ENCODE measurements around the gene CLTC. TPM values are rescaled to one million over a fixed set of nuclear protein-coding genes. Genes with fewer than 3 reads are reported as not detected.
"Not testable (repeated sequence)": the region's sequence is repeated elsewhere in the genome, so short reads cannot be mapped to it uniquely, and the experiment has no call there.

Gene CLTC
- 10 to 100 TPM; 87.7 to 89.3 TPM for total RNA-seq
- total RNA-seq, result 174 to 316 reads per million in 2 donors

- H3K4me1 Mint-ChIP-seq, result peaks cover 29% of the 10 kb centered on the region
- ATAC-seq, result peak; percentile 89
These were observed at the start of gene CLTC for GRCh38 chr17:59619298-59620063. CLTC (plus strand) TSS chr17:59619895; CDS start chr17:59620132, 237 bp downstream.

GRCh38 chr17:59572301-59572924 lies 47.3 kb upstream of the CLTC start:
- H3K27me3 Mint-ChIP-seq, result no peaks in the 10 kb centered on the region
- DNase-seq, result no peak
- no peak overlapping the region for H3K4me3 Mint-ChIP-seq
- ATAC-seq, result no peak
- H3K4me1 Mint-ChIP-seq, result peaks cover 6% of the 10 kb centered on the region
- H3K27ac Mint-ChIP-seq, result peak overlapping the region; percentile 57
- H3K36me3 Mint-ChIP-seq (ENCODE audit: low read depth), result peaks cover 2% of the 10 kb centered on the region
- no peaks in the 10 kb centered on the region for H3K9me3 ChIP-seq (ENCODE audit: control insufficient read depth, low read length, poor library complexity, severe bottlenecking)

More at GRCh38 chr17:59619298-59620063, at the start of gene CLTC:
- no peaks in the 10 kb centered on the region for H3K36me3 Mint-ChIP-seq (ENCODE audit: low read depth)
- peak within 1 kb of the TSS; percentile 93 for H3K4me3 Mint-ChIP-seq
- H3K9me3 ChIP-seq (ENCODE audit: control insufficient read depth, low read length, poor library complexity, severe bottlenecking), result no peaks in the 10 kb centered on the region
- H3K27me3 Mint-ChIP-seq, result no peaks in the 10 kb centered on the region
- peak within 1 kb of the TSS; percentile 99 for H3K27ac Mint-ChIP-seq
- peak; percentile 87 to 88 (median 88) for DNase-seq

- H3K4me1 Mint-ChIP-seq; DNase-seq; H3K27ac Mint-ChIP-seq; ATAC-seq; H3K36me3 Mint-ChIP-seq (ENCODE audit: low read depth); H3K27me3 Mint-ChIP-seq; H3K4me3 Mint-ChIP-seq; H3K9me3 ChIP-seq (ENCODE audit: control insufficient read depth, low read length, poor library complexity, severe bottlenecking): not testable (repeated sequence)
These were observed 35.5 kb upstream of the CLTC start for GRCh38 chr17:59584168-59584567.

GRCh38 chr17:59600169-59600568 lies 19.5 kb upstream of the CLTC start:
- Mint-ChIP-seq H3K27ac (no peak overlapping the region), H3K4me1 (peaks cover 7% of the 10 kb centered on the region), H3K36me3 (ENCODE audit: low read depth) (peaks cover 13% of the 10 kb centered on the region), H3K4me3 (no peak overlapping the region), H3K27me3 (no peaks in the 10 kb centered on the region)
- H3K9me3 ChIP-seq (ENCODE audit: control insufficient read depth, low read length, poor library complexity, severe bottlenecking), result no peaks in the 10 kb centered on the region
- ATAC-seq (no peak), DNase-seq (no peak)

GRCh38 chr17:59601130-59601529 lies 18.6 kb upstream of the CLTC start:
- H3K4me1 Mint-ChIP-seq, result peaks cover 7% of the 10 kb centered on the region
- H3K4me3 Mint-ChIP-seq, result no peak overlapping the region
- ATAC-seq (no peak), DNase-seq (no peak)
- peaks cover 16% of the 10 kb centered on the region for H3K36me3 Mint-ChIP-seq (ENCODE audit: low read depth)
- no peaks in the 10 kb centered on the region for H3K27me3 Mint-ChIP-seq
- H3K27ac Mint-ChIP-seq, result no peak overlapping the region
- no peaks in the 10 kb centered on the region for H3K9me3 ChIP-seq (ENCODE audit: control insufficient read depth, low read length, poor library complexity, severe bottlenecking)

GRCh38 chr17:59607061-59607460 lies 12.6 kb upstream of the CLTC start:
- ATAC-seq (no peak), DNase-seq (no peak)
- Mint-ChIP-seq H3K4me1 (peaks cover 7% of the 10 kb centered on the region), H3K4me3 (no peak overlapping the region), H3K36me3 (ENCODE audit: low read depth) (peaks cover 17% of the 10 kb centered on the region), H3K27ac (peak overlapping the region; percentile 53), H3K27me3 (no peaks in the 10 kb centered on the region)
- H3K9me3 ChIP-seq (ENCODE audit: control insufficient read depth, low read length, poor library complexity, severe bottlenecking), result no peaks in the 10 kb centered on the region

- Mint-ChIP-seq H3K27ac (no peak overlapping the region), H3K4me1 (peaks cover 4% of the 10 kb centered on the region), H3K36me3 (ENCODE audit: low read depth) (peaks cover 13% of the 10 kb centered on the region), H3K27me3 (no peaks in the 10 kb centered on the region), H3K4me3 (no peak overlapping the region)
- no peaks in the 10 kb centered on the region for H3K9me3 ChIP-seq (ENCODE audit: control insufficient read depth, low read length, poor library complexity, severe bottlenecking)
- no peak for DNase-seq
- peak; percentile 54 for ATAC-seq
These were observed 11.8 kb upstream of the CLTC start for GRCh38 chr17:59607817-59608403.

- DNase-seq (no peak), ATAC-seq (no peak)
- H3K27ac Mint-ChIP-seq, result no peak overlapping the region
- peaks cover 2% of the 10 kb centered on the region for H3K4me1 Mint-ChIP-seq
- peaks cover 5% of the 10 kb centered on the region for H3K36me3 Mint-ChIP-seq (ENCODE audit: low read depth)
- H3K9me3 ChIP-seq (ENCODE audit: control insufficient read depth, low read length, poor library complexity, severe bottlenecking), result no peaks in the 10 kb centered on the region
- no peaks in the 10 kb centered on the region for H3K27me3 Mint-ChIP-seq
- no peak overlapping the region for H3K4me3 Mint-ChIP-seq
These were observed 8.2 kb upstream of the CLTC start for GRCh38 chr17:59611503-59611902.

GRCh38 chr17:59616253-59616920 lies 3.3 kb upstream of the CLTC start:
- H3K9me3 ChIP-seq (ENCODE audit: control insufficient read depth, low read length, poor library complexity, severe bottlenecking), result no peaks in the 10 kb centered on the region
- ATAC-seq (no peak), DNase-seq (no peak)
- Mint-ChIP-seq H3K36me3 (ENCODE audit: low read depth) (no peaks in the 10 kb centered on the region), H3K27me3 (no peaks in the 10 kb centered on the region), H3K27ac (no peak overlapping the region), H3K4me3 (no peak overlapping the region), H3K4me1 (peaks cover 17% of the 10 kb centered on the region)

- Mint-ChIP-seq H3K36me3 (ENCODE audit: low read depth) (no peaks in the 10 kb centered on the region), H3K4me3 (no peak overlapping the region), H3K4me1 (peaks cover 20% of the 10 kb centered on the region), H3K27ac (peak overlapping the region; percentile 99), H3K27me3 (no peaks in the 10 kb centered on the region)
- H3K9me3 ChIP-seq (ENCODE audit: control insufficient read depth, low read length, poor library complexity, severe bottlenecking), result no peaks in the 10 kb centered on the region
- DNase-seq (no peak), ATAC-seq (no peak)
These were observed 2.5 kb upstream of the CLTC start for GRCh38 chr17:59617156-59617732.

- no peak for DNase-seq
- Mint-ChIP-seq H3K4me3 (peak overlapping the region; percentile 93), H3K4me1 (peaks cover 28% of the 10 kb centered on the region), H3K27ac (peak overlapping the region; percentile 99), H3K36me3 (ENCODE audit: low read depth) (no peaks in the 10 kb centered on the region), H3K27me3 (no peaks in the 10 kb centered on the region)
- ATAC-seq, result no peak
- H3K9me3 ChIP-seq (ENCODE audit: control insufficient read depth, low read length, poor library complexity, severe bottlenecking), result no peaks in the 10 kb centered on the region
These were observed 729 bp upstream of the CLTC start for GRCh38 chr17:59619035-59619297.

GRCh38 chr17:59620064-59620359 lies 317 bp downstream of the CLTC start:
- peak overlapping the region; percentile 99 for H3K27ac Mint-ChIP-seq
- no peaks in the 10 kb centered on the region for H3K9me3 ChIP-seq (ENCODE audit: control insufficient read depth, low read length, poor library complexity, severe bottlenecking)
- H3K4me1 Mint-ChIP-seq, result peaks cover 29% of the 10 kb centered on the region
- H3K4me3 Mint-ChIP-seq, result peak overlapping the region; percentile 93
- DNase-seq (no peak), ATAC-seq (no peak)
- no peaks in the 10 kb centered on the region for H3K27me3 Mint-ChIP-seq
- H3K36me3 Mint-ChIP-seq (ENCODE audit: low read depth), result no peaks in the 10 kb centered on the region

Measured in T-helper 17 cell (primary cell).